GM19324 (cell line): Measurements from ENCODE around the gene PIEZO2.

Experiments used
- ATAC-seq: cut with Tn5 transposase; IDR thresholded peaks from one replicate; pipeline ENCODE4 v1.9.1; 2021; ENCODE audit warnings: mild to moderate bottlenecking, moderate library complexity; ENCODE audit not compliant: unreplicated experiment, low FRiP score

The PIEZO2 gene

GRCh38 chr18:10995550-10995949, 153.8 kb downstream of the PIEZO2 start:
- ATAC-seq: no peak

GRCh38 chr18:10989486-10989885, 159.9 kb downstream of the PIEZO2 start:
- no peak for ATAC-seq

GRCh38 chr18:10985689-10986088, 163.7 kb downstream of the PIEZO2 start:
- no peak for ATAC-seq

GRCh38 chr18:10979411-10979810, 170.0 kb downstream of the PIEZO2 start:
- ATAC-seq: no peak

- ATAC-seq: no peak
Measured at GRCh38 chr18:10977042-10977441, 172.3 kb downstream of the PIEZO2 start.

GRCh38 chr18:10973567-10974203, 175.7 kb downstream of the PIEZO2 start:
- no peak for ATAC-seq

- no peak for ATAC-seq
Measured at GRCh38 chr18:10971717-10972116, 177.7 kb downstream of the PIEZO2 start.

GRCh38 chr18:10965119-10965518, 184.2 kb downstream of the PIEZO2 start:
- no peak for ATAC-seq

- no peak for ATAC-seq
Measured at GRCh38 chr18:10953672-10954071, 195.7 kb downstream of the PIEZO2 start.

- ATAC-seq: no peak
Measured at GRCh38 chr18:10951631-10952544, 197.5 kb downstream of the PIEZO2 start.

GRCh38 chr18:10950876-10951630, 198.3 kb downstream of the PIEZO2 start:
- peak; percentile 75 for ATAC-seq

GRCh38 chr18:10950080-10950875, 199.1 kb downstream of the PIEZO2 start:
- ATAC-seq: no peak

- ATAC-seq: no peak
Measured at GRCh38 chr18:10949655-10950054, 199.7 kb downstream of the PIEZO2 start.

- no peak for ATAC-seq
Measured at GRCh38 chr18:10948421-10948820, 200.9 kb downstream of the PIEZO2 start.

GRCh38 chr18:10946058-10946457, 203.3 kb downstream of the PIEZO2 start:
- no peak for ATAC-seq

GRCh38 chr18:10942998-10943397, 206.4 kb downstream of the PIEZO2 start:
- ATAC-seq: no peak

- no peak for ATAC-seq
Measured at GRCh38 chr18:10939822-10940221, 209.5 kb downstream of the PIEZO2 start.

GRCh38 chr18:10937743-10938640, 211.4 kb downstream of the PIEZO2 start:
- no peak for ATAC-seq
